Stimulated activated CD8-positive, alpha-beta memory T cell treated with anti-CD3 and anti-CD28 coated beads, Interleukin-12 subunit alpha, Interleukin-12 subunit beta, amount 100 ng/mL, for 4 hours (primary cell): ENCODE results near the gene TRAPPC5.
"Not testable (repeated sequence)": the region's sequence is repeated elsewhere in the genome, so short reads cannot be mapped to it uniquely, and the experiment has no call there.

ENCODE experiments used
- DNase-seq: peaks from one replicate; pipeline ENCODE4 v3.0.0-alpha.2; 2020; ENCODE audit warnings: low read depth

Gene TRAPPC5

GRCh38 chr19:7680606-7681339 is at the start of gene TRAPPC5:
Gene TRAPPC5, plus strand, starts transcription at chr19:7680833. Its CDS starts 1,421 bp downstream, at chr19:7682254.
- peak; percentile 84 for DNase-seq

- DNase-seq = no peak
Measured at GRCh38 chr19:7631577-7631976, 49.1 kb upstream of the TRAPPC5 start.

GRCh38 chr19:7632340-7633203 is 48.1 kb upstream of the TRAPPC5 start:
- DNase-seq = no peak

GRCh38 chr19:7633698-7634097 is 46.9 kb upstream of the TRAPPC5 start, which contains the start of gene PCP2:
Gene PCP2, minus strand, starts transcription at chr19:7633719. Its CDS starts 262 bp downstream, at chr19:7633457.
- DNase-seq = no peak

GRCh38 chr19:7635670-7636069 is 45.0 kb upstream of the TRAPPC5 start:
- no peak for DNase-seq

DNA sequence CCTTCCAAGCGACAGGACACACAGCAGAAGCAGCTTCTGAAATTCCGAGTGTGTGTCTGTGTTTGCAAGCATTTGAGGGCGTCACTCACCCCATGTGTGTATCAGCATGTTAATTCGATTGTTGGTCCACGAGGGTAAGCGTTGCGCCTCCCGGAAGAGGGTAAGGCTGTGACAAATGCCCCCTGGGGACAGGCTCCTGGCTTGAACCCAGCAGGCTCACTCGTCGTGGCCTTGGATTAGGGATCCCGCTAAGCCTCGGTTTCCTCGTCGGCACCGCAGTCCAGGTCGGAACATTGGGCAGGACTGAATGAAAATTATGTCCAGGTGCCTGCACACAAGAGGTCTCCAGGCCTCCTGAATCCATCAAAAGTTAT is 44.3 kb upstream of the TRAPPC5 start:
- no peak for DNase-seq

DNA sequence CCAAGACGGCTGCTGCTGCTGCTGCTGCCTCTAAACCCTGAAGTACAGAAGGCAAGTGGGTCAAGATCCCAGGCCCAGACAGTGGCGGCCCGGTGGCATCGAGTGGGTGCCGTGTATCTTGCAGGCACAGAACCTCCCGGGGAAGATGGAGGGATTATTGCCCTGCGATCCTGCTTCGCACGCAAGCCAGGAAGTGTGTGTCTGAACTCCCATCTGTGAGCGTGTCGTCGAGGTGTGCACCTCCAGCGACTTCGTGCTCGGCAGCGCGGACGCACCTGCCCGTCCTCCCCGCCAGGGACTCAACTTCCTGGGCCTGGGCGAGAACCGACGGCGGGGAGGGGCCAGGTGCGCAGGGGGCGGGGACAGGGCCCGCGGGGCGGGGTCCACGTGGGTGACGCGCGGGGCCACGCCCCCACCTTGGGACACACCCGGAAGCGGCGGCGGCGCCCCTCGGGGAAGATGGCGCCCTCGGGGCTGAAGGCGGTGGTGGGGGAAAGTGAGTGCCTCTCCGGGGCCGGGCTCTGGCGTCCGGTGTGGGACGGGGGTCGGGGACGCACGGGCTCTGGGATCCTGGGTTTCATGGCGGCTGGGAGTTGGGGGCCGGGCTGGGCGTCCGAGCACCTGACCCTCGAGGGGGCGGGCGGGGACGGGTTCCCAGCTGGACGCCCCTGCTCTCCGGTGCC is 43.8 kb upstream of the TRAPPC5 start, which contains the start of gene STXBP2:
TSS of gene STXBP2 (plus strand) at position 420 of the 683 bp plus-strand sequence. CDS start at position 460, 40 bp downstream.
- DNase-seq = peak; percentile 88

GRCh38 chr19:7637374-7638256 is 43.0 kb upstream of the TRAPPC5 start:
- no peak for DNase-seq

DNA sequence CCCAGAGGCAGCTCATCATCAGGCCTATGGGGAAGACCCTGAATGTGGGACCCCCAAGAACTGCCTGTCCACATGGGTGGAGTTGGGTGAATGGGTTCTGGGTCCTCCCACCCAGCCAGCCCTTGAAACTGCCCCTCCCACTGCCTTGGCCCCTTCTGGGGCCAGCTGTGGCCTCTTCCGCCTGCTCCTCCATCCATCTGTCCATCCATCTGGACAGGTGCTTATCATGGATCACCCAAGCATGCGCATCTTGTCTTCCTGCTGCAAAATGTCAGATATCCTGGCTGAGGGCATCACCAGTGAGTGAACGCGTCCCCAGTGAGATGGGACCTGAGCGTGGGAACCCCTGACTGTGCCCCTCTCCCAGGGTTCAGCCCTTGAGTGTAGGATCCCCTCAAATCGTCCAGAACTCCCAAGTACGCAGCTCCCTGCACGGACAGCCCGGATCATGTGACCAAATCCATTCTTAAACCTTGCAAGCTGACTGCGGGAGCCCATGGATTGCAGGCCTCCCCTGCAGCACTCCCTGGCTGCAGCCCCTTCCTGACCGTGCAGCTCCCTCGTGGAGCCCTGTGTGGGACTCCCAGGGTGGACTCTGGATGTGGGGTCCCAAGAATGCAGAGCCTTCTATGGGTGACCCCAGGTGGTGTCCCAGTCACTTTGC is 41.7 kb upstream of the TRAPPC5 start:
- no peak for DNase-seq

DNA sequence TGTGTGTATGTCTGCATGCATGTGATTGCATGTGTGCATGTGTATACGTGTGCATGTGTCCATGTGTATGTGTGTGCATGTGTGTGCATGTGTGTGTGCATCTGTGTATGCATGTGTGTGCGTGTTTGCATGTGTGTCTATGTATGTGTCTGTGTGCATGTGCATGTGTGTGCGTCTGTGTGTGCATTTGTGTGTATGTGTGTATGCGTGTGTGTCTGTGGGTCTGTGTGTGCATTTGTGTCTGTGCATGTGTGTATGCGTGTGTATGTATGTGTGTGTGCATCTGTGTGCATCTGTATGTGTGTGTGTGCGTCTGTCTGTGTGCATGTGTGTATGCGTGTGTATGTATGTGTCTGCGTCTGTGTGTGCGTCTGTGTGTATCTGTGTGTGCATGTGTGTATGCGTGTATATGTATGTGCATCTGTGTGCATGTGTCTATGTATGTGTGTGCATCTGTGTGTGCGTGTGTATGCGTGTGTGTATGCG is 40.7 kb upstream of the TRAPPC5 start:
- no peak for DNase-seq

DNA sequence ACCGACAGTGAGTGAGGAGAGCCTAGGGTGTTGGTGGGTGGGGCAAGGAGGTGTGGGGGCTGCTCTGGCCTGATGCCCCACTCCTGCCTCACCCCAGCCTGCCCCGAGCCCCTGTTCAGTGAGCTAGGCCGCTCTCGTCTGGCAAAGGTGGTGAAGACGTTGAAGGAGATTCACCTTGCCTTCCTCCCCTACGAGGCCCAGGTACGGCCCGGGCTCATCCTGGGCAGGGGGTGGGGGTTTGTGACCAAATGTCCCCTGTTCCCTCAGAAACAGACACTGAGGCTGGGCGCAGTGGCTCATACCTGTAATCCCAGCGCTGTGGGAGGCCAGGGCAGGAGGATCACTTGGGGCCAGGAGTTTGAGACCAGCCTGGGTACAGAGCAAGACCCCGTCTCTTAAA is 39.8 kb upstream of the TRAPPC5 start:
- DNase-seq = no peak

GRCh38 chr19:7641290-7642276 is 39.0 kb upstream of the TRAPPC5 start:
- no peak for DNase-seq

- DNase-seq = no peak
Measured at GRCh38 chr19:7642295-7643030, 38.2 kb upstream of the TRAPPC5 start.

GRCh38 chr19:7643031-7643415 is 37.6 kb upstream of the TRAPPC5 start:
- DNase-seq = no peak

GRCh38 chr19:7643629-7644549 is 36.7 kb upstream of the TRAPPC5 start:
- not testable (repeated sequence) for DNase-seq

GRCh38 chr19:7644550-7644877 is 36.1 kb upstream of the TRAPPC5 start:
- DNase-seq = no peak

DNA sequence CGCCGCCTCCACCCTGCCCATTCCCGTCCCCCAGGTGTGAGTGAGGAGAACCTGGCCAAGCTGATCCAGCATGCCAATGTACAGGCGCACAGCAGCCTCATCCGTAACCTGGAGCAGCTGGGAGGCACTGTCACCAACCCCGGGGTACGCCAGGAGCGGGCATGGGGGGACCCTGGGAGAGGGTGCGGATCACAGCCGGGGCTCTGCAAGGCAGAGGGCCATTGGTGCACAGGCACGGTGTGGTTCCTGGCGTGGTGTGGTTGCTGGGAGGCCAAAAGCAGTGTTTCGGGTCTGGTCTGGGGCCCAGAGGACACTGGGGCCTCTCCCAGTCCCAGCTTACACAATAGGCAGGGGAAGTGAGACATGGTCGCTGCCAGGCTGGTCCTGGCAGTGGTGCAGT is 35.5 kb upstream of the TRAPPC5 start:
- DNase-seq = no peak
